GM23338 (cell line): Measurements from ENCODE around the gene PALLD. TPM values are rescaled to one million over a fixed set of nuclear protein-coding genes. Genes with fewer than 3 reads are reported as not detected.

ENCODE experiments used
- ATAC-seq: fragments of 200-7000 bp; cut with Tn5 transposase; 3 replicates; pipeline ENCODE4 v1.9.1; 2020
- DNase-seq: peaks from one replicate; pipeline ENCODE4 v3.0.0-alpha.2; 2015; ENCODE audit warnings: low spot score
- H2AFZ ChIP-seq: fragments of 200-600 bp; sonication (generic); 2 replicates; pipeline ENCODE4 v1.8.0; 2016; ENCODE audit warnings: antibody characterized with exemption, mild to moderate bottlenecking, moderate library complexity
- H3F3A ChIP-seq: fragments of 200-600 bp; sonication (generic); replicated peaks from 2 replicates; pipeline ENCODE4 v1.8.0; 2017; ENCODE audit warnings: antibody characterized with exemption, mixed run types, low read depth
- H3K27ac ChIP-seq: fragments of 200-600 bp; sonication (generic); 2 replicates; pipeline ENCODE4 v1.6.1; 2016; ENCODE audit warnings: low read depth
- H3K27me3 ChIP-seq: fragments of 200-600 bp; sonication (generic); 2 replicates; pipeline ENCODE4 v1.8.0; 2016; ENCODE audit warnings: mild to moderate bottlenecking, mixed run types, moderate library complexity; ENCODE audit not compliant: insufficient read depth
- H3K36me3 ChIP-seq: fragments of 200-600 bp; sonication (generic); 2 replicates; pipeline ENCODE4 v1.8.0; 2016; ENCODE audit warnings: mild to moderate bottlenecking; ENCODE audit not compliant: insufficient read depth
- H3K4me1 ChIP-seq: fragments of 200-600 bp; sonication (generic); 2 replicates; pipeline ENCODE4 v1.8.0; 2016; ENCODE audit warnings: mild to moderate bottlenecking, moderate library complexity; ENCODE audit not compliant: insufficient read depth
- H3K4me2 ChIP-seq: fragments of 200-600 bp; sonication (generic); 2 replicates; pipeline ENCODE4 v1.7.1; 2017; ENCODE audit warnings: mixed run types
- H3K4me3 ChIP-seq: fragments of 200-600 bp; sonication (generic); 2 replicates; pipeline ENCODE4 v1.6.1; 2016; ENCODE audit warnings: mixed run types
- H3K79me2 ChIP-seq: fragments of 200-600 bp; sonication (generic); replicated peaks from 2 replicates; pipeline ENCODE4 v1.8.0; 2017; ENCODE audit warnings: mild to moderate bottlenecking; ENCODE audit not compliant: insufficient read depth
- H3K9me2 ChIP-seq: fragments of 200-600 bp; sonication (generic); 2 replicates; pipeline ENCODE4 v1.8.0; 2017; ENCODE audit not compliant: insufficient read depth
- H4K20me1 ChIP-seq: fragments of 200-600 bp; sonication (generic); replicated peaks from 2 replicates; pipeline ENCODE4 v1.8.0; 2017; ENCODE audit warnings: mild to moderate bottlenecking; ENCODE audit not compliant: insufficient read depth
- H3K27ac Mint-ChIP-seq: 2 replicates; pipeline ENCODE4 v1.8.0; 2020; ENCODE audit warnings: inconsistent platforms, mild to moderate bottlenecking, moderate library complexity, mixed read lengths
- H3K27me3 Mint-ChIP-seq: 3 replicates; pipeline ENCODE4 v1.8.0; 2022; ENCODE audit warnings: low read depth, mild to moderate bottlenecking, moderate library complexity, mixed read lengths, inconsistent platforms; ENCODE audit not compliant: insufficient read depth, poor library complexity
- H3K36me3 Mint-ChIP-seq: 3 replicates; pipeline ENCODE4 v1.8.0; 2021; ENCODE audit warnings: low read depth, mild to moderate bottlenecking, inconsistent platforms, moderate library complexity, mixed read lengths
- H3K4me1 Mint-ChIP-seq: 3 replicates; pipeline ENCODE4 v1.8.0; 2020; ENCODE audit warnings: mild to moderate bottlenecking, inconsistent platforms, mixed read lengths
- H3K4me3 Mint-ChIP-seq: 3 replicates; pipeline ENCODE4 v1.8.0; 2021; ENCODE audit warnings: moderate library complexity, mild to moderate bottlenecking, inconsistent platforms, mixed read lengths
- H3K9me3 Mint-ChIP-seq: 3 replicates; pipeline ENCODE4 v1.8.0; 2020; ENCODE audit warnings: moderate library complexity, mild to moderate bottlenecking, inconsistent platforms, mixed read lengths
- CREB1 ChIP-seq: fragments of 250-450 bp; sonication (Bioruptor Pico); IDR thresholded peaks from 2 replicates; pipeline ENCODE4 v1.5.0; 2020; ENCODE audit warnings: low read depth, mild to moderate bottlenecking, moderate library complexity
- ETS1 ChIP-seq: IDR thresholded peaks from 2 replicates; pipeline ENCODE4 v1.6.1; 2016; ENCODE audit warnings: antibody characterized with exemption
- EZH2 ChIP-seq: fragments of 200-600 bp; sonication (generic); IDR thresholded peaks from one replicate; pipeline ENCODE4 v1.8.0; 2017; ENCODE audit warnings: antibody characterized with exemption, mild to moderate bottlenecking, low read depth; ENCODE audit not compliant: unreplicated experiment
- EZH2phosphoT487 ChIP-seq: fragments of 200-600 bp; sonication (generic); IDR thresholded peaks from one replicate; pipeline ENCODE4 v1.8.1; 2018; ENCODE audit warnings: antibody characterized with exemption; ENCODE audit not compliant: unreplicated experiment
- JUNB ChIP-seq: IDR thresholded peaks from one replicate; pipeline ENCODE4 v1.6.1; 2016; ENCODE audit warnings: antibody characterized with exemption; ENCODE audit not compliant: unreplicated experiment
- NANOG ChIP-seq: IDR thresholded peaks from 2 replicates; pipeline ENCODE4 v1.6.1; 2016; ENCODE audit warnings: antibody characterized with exemption, borderline replicate concordance
- POLR2AphosphoS5 ChIP-seq: IDR thresholded peaks from 2 replicates; pipeline ENCODE4 v1.6.1; 2016; ENCODE audit warnings: antibody characterized with exemption, low read depth
- STAT1 ChIP-seq: IDR thresholded peaks from one replicate; pipeline ENCODE4 v1.6.1; 2016; ENCODE audit warnings: antibody characterized with exemption; ENCODE audit not compliant: unreplicated experiment
- ZNF114 ChIP-seq: fragments of 250-450 bp; sonication (Bioruptor Pico); IDR thresholded peaks from 2 replicates; pipeline ENCODE4 v1.5.0; 2020; ENCODE audit warnings: mild to moderate bottlenecking, moderate library complexity
- ZNF331 ChIP-seq: fragments of 250-450 bp; sonication (Bioruptor Pico); IDR thresholded peaks from 2 replicates; pipeline ENCODE4 v1.5.0; 2020; ENCODE audit warnings: low read depth, mild to moderate bottlenecking, moderate library complexity
- ZNF462 ChIP-seq: fragments of 250-450 bp; sonication (Bioruptor Pico); IDR thresholded peaks from 2 replicates; pipeline ENCODE4 v1.5.0; 2020; ENCODE audit warnings: mild to moderate bottlenecking, moderate library complexity
- polyA plus RNA-seq: library from polyadenylated mRNA; unstranded; fragments of >200 nt; fragmentation: Nextera tagmentation; extraction: Ambion mirVana; gene quantifications from 2 replicates; pipeline ENCODE4 v1.2.1, GENCODE V29; 2016
- total RNA-seq: library from RNA; depleted of rRNA; stranded (reverse); fragments of >200 nt; shearing (Covaris generic); gene quantifications from 2 replicates; pipeline ENCODE4 v1.2.3, GENCODE V29; 2014
- TF ChIP-seq, protein P1 (sequence below): IDR thresholded peaks from one replicate; pipeline ENCODE4 v1.6.1; 2018; ENCODE audit warnings: antibody characterized with exemption; ENCODE audit not compliant: unreplicated experiment
- TF ChIP-seq, protein P2 (sequence below), 2 experiments: fragments of 200-600 bp in 1 of 2; sonication (generic) in 1 of 2; conservative IDR thresholded peaks; 2 replicates each; pipeline versions ENCODE4 v1.5.1 to v1.6.1; 2016 to 2017; ENCODE audit warnings: antibody characterized with exemption in 2 of 2, low read depth in 2 of 2, mild to moderate bottlenecking in 2 of 2, moderate library complexity in 1 of 2

PALLD gene
- total and polyA plus RNA-seq, 2 experiments from 2014 or later, result 13.1 to 30.2 TPM

DNA sequence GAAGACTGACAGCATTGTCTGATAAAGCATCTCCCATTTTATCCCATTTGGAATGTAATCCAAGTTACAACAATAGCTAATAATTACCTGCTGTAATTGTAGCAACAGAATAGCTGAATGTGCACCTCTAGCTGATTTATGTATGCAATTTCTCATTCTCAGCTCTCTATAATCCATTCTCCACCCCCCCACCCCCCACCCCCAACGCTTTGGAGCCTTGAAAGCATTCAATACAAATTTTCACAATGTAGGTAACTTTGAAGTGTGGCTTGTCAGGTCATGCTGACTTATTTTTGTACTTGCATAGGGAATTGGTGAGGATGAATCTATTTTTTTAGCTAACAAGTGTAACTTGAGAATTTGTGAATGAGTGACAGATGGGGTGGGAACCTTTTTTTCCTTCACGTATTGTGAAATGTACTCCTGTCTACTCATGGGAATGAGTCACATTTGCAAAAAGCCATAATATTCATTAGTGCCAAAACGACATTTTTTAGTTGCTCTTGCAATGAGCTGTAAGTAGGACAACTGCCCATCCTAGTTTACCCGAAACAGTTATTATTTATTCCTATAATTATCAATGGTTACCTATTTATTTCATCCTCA lies 159.3 kb downstream of the PALLD start:
- Histone ChIP-seq H3K79me2 (no peaks in the 10 kb centered on the region), H3K27ac (no peak overlapping the region), H4K20me1 (no peaks in the 10 kb centered on the region), H3K4me2 (no peak overlapping the region), H3F3A (no peaks in the 10 kb centered on the region), H3K9me2 (no peaks in the 10 kb centered on the region), H3K36me3 (no peaks in the 10 kb centered on the region), H2AFZ (no peak overlapping the region), H3K27me3 (no peaks in the 10 kb centered on the region), H3K4me1 (peaks cover 39% of the 10 kb centered on the region), H3K4me3 (no peak overlapping the region)
- no peak for TF ChIP-seq ZNF114 (CRISPR knock-in tag)
- TF ChIP-seq STAT1, result no peak
- no peak for TF ChIP-seq NANOG
- TF ChIP-seq ETS1, result no peak
- no peak for TF ChIP-seq EZH2phosphoT487
- TF ChIP-seq POLR2AphosphoS5, result no peak
- no peak for TF ChIP-seq ZNF462 (CRISPR knock-in tag)
- no peak for TF ChIP-seq EZH2
- TF ChIP-seq, protein P1, sequence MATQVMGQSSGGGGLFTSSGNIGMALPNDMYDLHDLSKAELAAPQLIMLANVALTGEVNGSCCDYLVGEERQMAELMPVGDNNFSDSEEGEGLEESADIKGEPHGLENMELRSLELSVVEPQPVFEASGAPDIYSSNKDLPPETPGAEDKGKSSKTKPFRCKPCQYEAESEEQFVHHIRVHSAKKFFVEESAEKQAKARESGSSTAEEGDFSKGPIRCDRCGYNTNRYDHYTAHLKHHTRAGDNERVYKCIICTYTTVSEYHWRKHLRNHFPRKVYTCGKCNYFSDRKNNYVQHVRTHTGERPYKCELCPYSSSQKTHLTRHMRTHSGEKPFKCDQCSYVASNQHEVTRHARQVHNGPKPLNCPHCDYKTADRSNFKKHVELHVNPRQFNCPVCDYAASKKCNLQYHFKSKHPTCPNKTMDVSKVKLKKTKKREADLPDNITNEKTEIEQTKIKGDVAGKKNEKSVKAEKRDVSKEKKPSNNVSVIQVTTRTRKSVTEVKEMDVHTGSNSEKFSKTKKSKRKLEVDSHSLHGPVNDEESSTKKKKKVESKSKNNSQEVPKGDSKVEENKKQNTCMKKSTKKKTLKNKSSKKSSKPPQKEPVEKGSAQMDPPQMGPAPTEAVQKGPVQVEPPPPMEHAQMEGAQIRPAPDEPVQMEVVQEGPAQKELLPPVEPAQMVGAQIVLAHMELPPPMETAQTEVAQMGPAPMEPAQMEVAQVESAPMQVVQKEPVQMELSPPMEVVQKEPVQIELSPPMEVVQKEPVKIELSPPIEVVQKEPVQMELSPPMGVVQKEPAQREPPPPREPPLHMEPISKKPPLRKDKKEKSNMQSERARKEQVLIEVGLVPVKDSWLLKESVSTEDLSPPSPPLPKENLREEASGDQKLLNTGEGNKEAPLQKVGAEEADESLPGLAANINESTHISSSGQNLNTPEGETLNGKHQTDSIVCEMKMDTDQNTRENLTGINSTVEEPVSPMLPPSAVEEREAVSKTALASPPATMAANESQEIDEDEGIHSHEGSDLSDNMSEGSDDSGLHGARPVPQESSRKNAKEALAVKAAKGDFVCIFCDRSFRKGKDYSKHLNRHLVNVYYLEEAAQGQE, result no peak
- no peak for TF ChIP-seq CREB1
- TF ChIP-seq, protein P2, sequence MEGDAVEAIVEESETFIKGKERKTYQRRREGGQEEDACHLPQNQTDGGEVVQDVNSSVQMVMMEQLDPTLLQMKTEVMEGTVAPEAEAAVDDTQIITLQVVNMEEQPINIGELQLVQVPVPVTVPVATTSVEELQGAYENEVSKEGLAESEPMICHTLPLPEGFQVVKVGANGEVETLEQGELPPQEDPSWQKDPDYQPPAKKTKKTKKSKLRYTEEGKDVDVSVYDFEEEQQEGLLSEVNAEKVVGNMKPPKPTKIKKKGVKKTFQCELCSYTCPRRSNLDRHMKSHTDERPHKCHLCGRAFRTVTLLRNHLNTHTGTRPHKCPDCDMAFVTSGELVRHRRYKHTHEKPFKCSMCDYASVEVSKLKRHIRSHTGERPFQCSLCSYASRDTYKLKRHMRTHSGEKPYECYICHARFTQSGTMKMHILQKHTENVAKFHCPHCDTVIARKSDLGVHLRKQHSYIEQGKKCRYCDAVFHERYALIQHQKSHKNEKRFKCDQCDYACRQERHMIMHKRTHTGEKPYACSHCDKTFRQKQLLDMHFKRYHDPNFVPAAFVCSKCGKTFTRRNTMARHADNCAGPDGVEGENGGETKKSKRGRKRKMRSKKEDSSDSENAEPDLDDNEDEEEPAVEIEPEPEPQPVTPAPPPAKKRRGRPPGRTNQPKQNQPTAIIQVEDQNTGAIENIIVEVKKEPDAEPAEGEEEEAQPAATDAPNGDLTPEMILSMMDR (conservative IDR thresholded peaks at IDR 0.05; ENCODE audit: low read depth in 2 of 2), result no peak
- TF ChIP-seq JUNB, result no peak
- TF ChIP-seq ZNF331, result no peak
- Mint-ChIP-seq H3K9me3 (no peaks in the 10 kb centered on the region), H3K27me3 (no peaks in the 10 kb centered on the region), H3K4me3 (no peak overlapping the region), H3K4me1 (peaks cover 32% of the 10 kb centered on the region), H3K27ac (no peak overlapping the region), H3K36me3 (no peaks in the 10 kb centered on the region)
- DNase-seq (no peak), ATAC-seq (no peak)
